SK-N-SH (cell line): ENCODE data around the gene CNTN4. TPM values are rescaled to one million over a fixed set of nuclear protein-coding genes. Genes with fewer than 3 reads are reported as not detected.

Source experiments
- CTCF ChIA-PET: fragments of 300-600, 350-600 bp; formaldehyde crosslinking; extraction: SDS; loops from one replicate; lab custom pipeline; 2021; lab: Yijun Ruan, JAX
- POLR2A ChIA-PET: fragments of 350-600 bp; sonication (Branson Sonifier 250); formaldehyde crosslinking; extraction: SDS; loops from one replicate; lab custom pipeline; 2020; ENCODE audit warnings: antibody characterized with exemption, inconsistent platforms; lab: Yijun Ruan, JAX
- DNase-seq: peaks from one replicate; pipeline ENCODE4 v3.0.0; 2012
- H2AFZ ChIP-seq: fragments of 200-600 bp; sonication (generic); 2 replicates; pipeline ENCODE4 v1.8.1; 2016; ENCODE audit warnings: antibody characterized with exemption, mild to moderate bottlenecking, low read depth
- H3F3A ChIP-seq: fragments of 200-600 bp; sonication (generic); replicated peaks from 2 replicates; pipeline ENCODE3; 2016; ENCODE audit warnings: antibody characterized with exemption, mild to moderate bottlenecking; ENCODE audit not compliant: insufficient read depth
- H3K27ac ChIP-seq, 2 experiments: fragments of 200-500 bp in 1 of 2; fragments of 200-600 bp in 1 of 2; sonication (Bioruptor generic) in 1 of 2; sonication (generic), shearing (Covaris generic) in 1 of 2; 2 replicates each; pipeline versions ENCODE4 v1.5.1 to v1.6.1; 2014 to 2016; ENCODE audit warnings: low read depth in 2 of 2, inconsistent platforms in 1 of 2, low read length in 1 of 2, mild to moderate bottlenecking in 1 of 2, mixed read lengths in 1 of 2
- H3K27me3 ChIP-seq: fragments of 200-600 bp; sonication (generic), shearing (Covaris generic); 2 replicates; pipeline ENCODE4 v1.6.1; 2016; ENCODE audit warnings: mixed run types; ENCODE audit not compliant: insufficient read depth
- H3K36me3 ChIP-seq, 2 experiments: fragments of 200-500 bp in 1 of 2; fragments of 200-600 bp in 1 of 2; sonication (Bioruptor generic) in 1 of 2; sonication (generic) in 1 of 2; replicated peaks in 1 of 2; 2 replicates each; pipeline versions ENCODE3 to v1.5.1; 2014 to 2016; ENCODE audit warnings: low read length in 1 of 2, mild to moderate bottlenecking in 1 of 2; ENCODE audit not compliant: insufficient read depth in 2 of 2, control insufficient read depth in 1 of 2
- H3K4me1 ChIP-seq, 2 experiments: fragments of 200-500 bp in 1 of 2; fragments of 200-600 bp in 1 of 2; sonication (Bioruptor generic) in 1 of 2; sonication (generic), shearing (Covaris generic) in 1 of 2; 2 replicates each; pipeline versions ENCODE4 v1.5.1 to v1.6.1; 2014 to 2016; ENCODE audit warnings: low read depth in 1 of 2, low read length in 1 of 2, mixed run types in 1 of 2; ENCODE audit not compliant: insufficient read depth in 2 of 2, control insufficient read depth in 1 of 2
- H3K4me2 ChIP-seq: fragments of 200-600 bp; sonication (generic), shearing (Covaris generic); 2 replicates; pipeline ENCODE4 v1.6.1; 2017; ENCODE audit warnings: mixed run types
- H3K4me3 ChIP-seq, 2 experiments: fragments of 200-500 bp in 1 of 2; fragments of 200-600 bp in 1 of 2; sonication (Bioruptor generic) in 1 of 2; sonication (generic), shearing (Covaris generic) in 1 of 2; 2 replicates each; pipeline versions ENCODE4 v1.5.1 to v1.8.1; 2014 to 2016; ENCODE audit warnings: low read depth in 2 of 2, inconsistent platforms in 1 of 2, low read length in 1 of 2, mild to moderate bottlenecking in 1 of 2, mixed read lengths in 1 of 2, moderate library complexity in 1 of 2
- H3K79me2 ChIP-seq: fragments of 200-600 bp; sonication (generic); 2 replicates; pipeline ENCODE4 v1.8.1; 2017; ENCODE audit warnings: mild to moderate bottlenecking; ENCODE audit not compliant: insufficient read depth
- H3K9ac ChIP-seq: fragments of 200-600 bp; sonication (generic); 2 replicates; pipeline ENCODE4 v1.6.1; 2017; ENCODE audit warnings: mixed run types
- H3K9me2 ChIP-seq: fragments of 200-600 bp; sonication (generic); 2 replicates; pipeline ENCODE4 v1.6.1; 2017; ENCODE audit warnings: mixed run types
- H3K9me3 ChIP-seq: fragments of 200-600 bp; sonication (generic); 2 replicates; pipeline ENCODE4 v1.6.1; 2017; ENCODE audit warnings: mixed run types, mild to moderate bottlenecking, moderate library complexity
- H4K20me1 ChIP-seq: fragments of 200-600 bp; sonication (generic); 2 replicates; pipeline ENCODE4 v1.6.1; 2017; ENCODE audit warnings: mild to moderate bottlenecking, mixed run types; ENCODE audit not compliant: insufficient read depth
- CHD2 ChIP-seq: fragments of 150-350 bp; IDR thresholded peaks from 2 replicates; pipeline ENCODE4 v1.6.1; 2018; ENCODE audit warnings: low read length; ENCODE audit not compliant: partially characterized antibody
- FOXJ3 ChIP-seq: sonication (generic); formaldehyde crosslinking; IDR thresholded peaks from 2 replicates; pipeline ENCODE4 v1.5.1; 2020; ENCODE audit warnings: mild to moderate bottlenecking, missing genetic modification reagents
- GABPA ChIP-seq: IDR thresholded peaks from 2 replicates; pipeline ENCODE4 v1.4.0; 2012; ENCODE audit warnings: low read depth, mild to moderate bottlenecking
- JUND ChIP-seq: IDR thresholded peaks from 2 replicates; pipeline ENCODE4 v1.4.0; 2012
- REST ChIP-seq: IDR thresholded peaks from 2 replicates; pipeline ENCODE4 v1.6.1; 2012; ENCODE audit warnings: mild to moderate bottlenecking, low read depth, low read length, moderate library complexity
- RFX5 ChIP-seq: IDR thresholded peaks from 2 replicates; pipeline ENCODE4 v1.6.1; 2012; ENCODE audit warnings: mild to moderate bottlenecking, improper control_type of control experiment, low read length
- RXRA ChIP-seq: IDR thresholded peaks from 2 replicates; pipeline ENCODE4 v1.4.0; 2012; ENCODE audit warnings: low read depth, mild to moderate bottlenecking, borderline replicate concordance
- SIN3A ChIP-seq: IDR thresholded peaks from 2 replicates; pipeline ENCODE4 v1.6.1; 2012; ENCODE audit warnings: low read depth, mild to moderate bottlenecking, low read length, moderate library complexity, borderline replicate concordance
- SMC3 ChIP-seq: IDR thresholded peaks from 2 replicates; pipeline ENCODE4 v1.6.1; 2012; ENCODE audit warnings: low read depth, low read length, improper control_type of control experiment
- TAF1 ChIP-seq: IDR thresholded peaks from 2 replicates; pipeline ENCODE4 v1.6.1; 2012; ENCODE audit warnings: low read depth, mild to moderate bottlenecking, low read length, moderate library complexity, borderline replicate concordance
- TEAD4 ChIP-seq: IDR thresholded peaks from 2 replicates; pipeline ENCODE4 v1.4.0; 2012; ENCODE audit warnings: mild to moderate bottlenecking, borderline replicate concordance; ENCODE audit not compliant: insufficient read depth
- YY1 ChIP-seq: IDR thresholded peaks from 2 replicates; pipeline ENCODE4 v1.4.0; 2012; ENCODE audit warnings: low read depth, mild to moderate bottlenecking
- WGBS: methylation state at CpG from one replicate; pipeline ENCODE4 v1.1.6; 2017; ENCODE audit warnings: low lambda C conversion rate; 5-methylcytosine and 5-hydroxymethylcytosine counted together
- polyA plus RNA-seq, 3 experiments: library from polyadenylated mRNA; depleted of rRNA; stranded (reverse); fragments of >200 nt; gene quantifications; 2 replicates each; pipeline ENCODE4 v1.2.3, GENCODE V29; 2012
- TF ChIP-seq, protein P1 (sequence below): IDR thresholded peaks from 2 replicates; pipeline ENCODE4; 2012
- TF ChIP-seq, protein P2 (sequence below): fragments of 200-600 bp; sonication (generic); IDR thresholded peaks from 2 replicates; pipeline ENCODE4 v1.6.1; 2017; ENCODE audit warnings: antibody characterized with exemption, mild to moderate bottlenecking, moderate library complexity

Gene CNTN4
- polyA plus RNA-seq, 1 of the 3 experiments (the other 2 are of a cell fraction): 0.12 TPM

DNA sequence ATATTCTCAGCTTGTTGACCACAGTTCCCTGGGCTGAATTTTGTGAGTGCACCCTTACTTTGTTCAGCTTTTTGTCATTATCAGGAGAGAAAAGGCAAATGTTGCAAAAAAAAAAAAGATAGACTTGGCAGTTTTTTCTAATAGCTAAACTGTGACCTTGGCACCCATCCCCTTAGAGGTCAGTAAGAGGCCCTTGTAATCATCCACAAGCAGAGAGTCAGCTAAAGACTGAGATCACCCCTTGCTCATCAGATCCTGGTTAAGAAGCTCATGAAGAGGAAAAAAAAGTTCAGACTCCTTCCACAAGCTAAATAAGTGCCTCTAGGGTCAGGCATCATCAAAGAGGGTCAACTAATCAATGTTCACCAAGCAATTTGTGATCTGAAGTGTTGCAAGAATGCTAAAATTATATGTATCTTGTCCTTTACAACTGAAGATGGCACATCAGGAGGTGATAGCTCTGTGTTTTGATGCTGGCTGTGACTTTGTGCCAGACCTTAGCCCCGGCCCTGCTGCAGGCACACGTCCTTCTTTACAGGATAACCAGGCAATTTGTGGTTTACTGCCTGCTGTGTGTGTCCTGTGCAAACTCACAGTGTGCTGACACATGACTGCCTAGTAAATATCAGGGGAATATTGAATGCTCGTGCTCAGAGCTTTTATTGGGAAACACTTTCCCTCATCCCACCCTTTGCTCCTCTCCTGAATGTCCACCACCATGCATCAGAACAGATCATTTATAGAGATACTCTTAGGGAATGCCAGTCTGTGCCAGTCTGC, 748.6 kb downstream of the CNTN4 start:
- ChIA-PET POLR2A (no interaction called here), CTCF (interaction anchor here (0.7 to 1.3 kb wide), 3 partner anchors 10 to 155 kb away, joined by 3 to 5 read pairs (median 3); no protein-coding TSS in a partner anchor)
- Histone ChIP-seq H2AFZ (no peak overlapping the region), H3K9ac (no peak overlapping the region), H3F3A (no peaks in the 10 kb centered on the region), H3K4me2 (no peak overlapping the region), H4K20me1 (no peaks in the 10 kb centered on the region), H3K27ac (no peak overlapping the region), H3K4me1 (no peaks in the 10 kb centered on the region), H3K27me3 (no peaks in the 10 kb centered on the region), H3K9me2 (no peaks in the 10 kb centered on the region), H3K36me3 (no peaks in the 10 kb centered on the region), H3K9me3 (no peaks in the 10 kb centered on the region; the same call in 1 of the 2 replicates), H3K4me3 (no peak overlapping the region), H3K79me2 (no peaks in the 10 kb centered on the region)
- DNase-seq: no peak
- 16% methylated on average over 3 of the region's 3 CpGs for WGBS
- TF ChIP-seq GABPA: no peak
- no peak for TF ChIP-seq TEAD4

DNA sequence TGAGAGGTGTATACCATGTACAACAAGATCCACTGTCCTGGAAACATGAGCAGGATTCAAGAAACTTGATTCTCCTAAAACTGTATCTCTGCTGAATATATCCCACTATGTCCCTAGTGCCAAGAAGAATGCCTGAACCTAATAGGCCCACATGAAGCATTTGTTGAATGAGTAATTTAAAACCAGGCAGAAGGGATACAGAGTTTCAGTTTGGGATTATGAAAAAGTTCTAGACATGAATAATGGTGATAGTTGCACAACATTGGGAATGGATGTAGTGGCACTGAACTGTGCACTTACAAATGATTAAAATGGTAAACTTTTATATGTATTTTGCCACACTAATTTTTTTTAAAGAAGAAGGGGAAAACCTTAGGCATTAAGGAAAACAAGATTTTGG, 750.4 kb downstream of the CNTN4 start:
- no peaks in the 10 kb centered on the region for H3F3A ChIP-seq
- no peak for TF ChIP-seq YY1
- TF ChIP-seq RXRA: no peak
- no peak for TF ChIP-seq FOXJ3 (CRISPR knock-in tag)
- TF ChIP-seq, protein P1, sequence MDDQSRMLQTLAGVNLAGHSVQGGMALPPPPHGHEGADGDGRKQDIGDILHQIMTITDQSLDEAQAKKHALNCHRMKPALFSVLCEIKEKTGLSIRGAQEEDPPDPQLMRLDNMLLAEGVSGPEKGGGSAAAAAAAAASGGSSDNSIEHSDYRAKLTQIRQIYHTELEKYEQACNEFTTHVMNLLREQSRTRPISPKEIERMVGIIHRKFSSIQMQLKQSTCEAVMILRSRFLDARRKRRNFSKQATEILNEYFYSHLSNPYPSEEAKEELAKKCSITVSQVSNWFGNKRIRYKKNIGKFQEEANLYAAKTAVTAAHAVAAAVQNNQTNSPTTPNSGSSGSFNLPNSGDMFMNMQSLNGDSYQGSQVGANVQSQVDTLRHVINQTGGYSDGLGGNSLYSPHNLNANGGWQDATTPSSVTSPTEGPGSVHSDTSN: no peak
- TF ChIP-seq SIN3A: no peak
- no peak for TF ChIP-seq TAF1
- TF ChIP-seq CHD2: no peak
- TF ChIP-seq, all 33 proteins: peak for 0
- Histone ChIP-seq H3K4me3 (no peak overlapping the region), H3K4me1 (no peaks in the 10 kb centered on the region), H3K9ac (no peak overlapping the region), H3K9me2 (no peaks in the 10 kb centered on the region), H3K4me2 (no peak overlapping the region), H3K36me3 (no peaks in the 10 kb centered on the region), H3K9me3 (no peaks in the 10 kb centered on the region; the same call in 1 of the 2 replicates), H4K20me1 (no peaks in the 10 kb centered on the region), H3K27me3 (no peaks in the 10 kb centered on the region), H3K79me2 (no peaks in the 10 kb centered on the region), H2AFZ (no peak overlapping the region), H3K27ac (no peak overlapping the region)
- no peak for DNase-seq
- POLR2A ChIA-PET: no interaction called here
- CTCF ChIA-PET: no interaction called here

- Histone ChIP-seq H3K27me3 (no peaks in the 10 kb centered on the region), H3K36me3 (no peaks in the 10 kb centered on the region), H3K79me2 (no peaks in the 10 kb centered on the region), H3K9me2 (no peaks in the 10 kb centered on the region), H3K9ac (no peak overlapping the region), H3K4me2 (no peak overlapping the region), H3K4me3 (no peak overlapping the region), H3K9me3 (no peaks in the 10 kb centered on the region; the same call in 1 of the 2 replicates), H3K27ac (no peak overlapping the region), H2AFZ (no peak overlapping the region), H3K4me1 (no peaks in the 10 kb centered on the region; a peak in 1 of 4 replicates), H3F3A (no peaks in the 10 kb centered on the region), H4K20me1 (no peaks in the 10 kb centered on the region)
- WGBS: 26% methylated on average over 2 of the region's 2 CpGs
- ChIA-PET POLR2A (no interaction called here), CTCF (interaction anchor here (0.6 kb wide), 1 partner anchor 34 kb away, joined by 3 read pairs; no protein-coding TSS in a partner anchor)
- DNase-seq: no peak
- TF ChIP-seq TEAD4: no peak
- no peak for TF ChIP-seq TAF1
- TF ChIP-seq, protein P2, sequence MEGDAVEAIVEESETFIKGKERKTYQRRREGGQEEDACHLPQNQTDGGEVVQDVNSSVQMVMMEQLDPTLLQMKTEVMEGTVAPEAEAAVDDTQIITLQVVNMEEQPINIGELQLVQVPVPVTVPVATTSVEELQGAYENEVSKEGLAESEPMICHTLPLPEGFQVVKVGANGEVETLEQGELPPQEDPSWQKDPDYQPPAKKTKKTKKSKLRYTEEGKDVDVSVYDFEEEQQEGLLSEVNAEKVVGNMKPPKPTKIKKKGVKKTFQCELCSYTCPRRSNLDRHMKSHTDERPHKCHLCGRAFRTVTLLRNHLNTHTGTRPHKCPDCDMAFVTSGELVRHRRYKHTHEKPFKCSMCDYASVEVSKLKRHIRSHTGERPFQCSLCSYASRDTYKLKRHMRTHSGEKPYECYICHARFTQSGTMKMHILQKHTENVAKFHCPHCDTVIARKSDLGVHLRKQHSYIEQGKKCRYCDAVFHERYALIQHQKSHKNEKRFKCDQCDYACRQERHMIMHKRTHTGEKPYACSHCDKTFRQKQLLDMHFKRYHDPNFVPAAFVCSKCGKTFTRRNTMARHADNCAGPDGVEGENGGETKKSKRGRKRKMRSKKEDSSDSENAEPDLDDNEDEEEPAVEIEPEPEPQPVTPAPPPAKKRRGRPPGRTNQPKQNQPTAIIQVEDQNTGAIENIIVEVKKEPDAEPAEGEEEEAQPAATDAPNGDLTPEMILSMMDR: no peak
- no peak for TF ChIP-seq SMC3
- no peak for TF ChIP-seq CHD2
- no peak for TF ChIP-seq SIN3A
- TF ChIP-seq REST: no peak
- TF ChIP-seq RFX5: no peak
- no peak for TF ChIP-seq JUND
Observed at GRCh38 chr3:2850701-2851100, 752.0 kb downstream of the CNTN4 start.
